OCI-LY3 (cell line): Measurements from ENCODE around the gene MS4A2.

Experiments used
- CTCF ChIP-seq: fragments of 200-600, 300-600 bp; sonication (generic); IDR thresholded peaks from 2 replicates; pipeline ENCODE4 v1.5.1; 2014; ENCODE audit warnings: antibody characterized with exemption, low read length, low read depth
- EZH2phosphoT487 ChIP-seq: fragments of 200-600 bp; shearing (Covaris generic); IDR thresholded peaks from 2 replicates; pipeline ENCODE4 v1.6.1; 2018; ENCODE audit warnings: antibody characterized with exemption, mixed run types, low read depth

- TF ChIP-seq CTCF: no peak
- no peak for TF ChIP-seq EZH2phosphoT487
These were observed 1.2 kb upstream of the MS4A2 start for GRCh38 chr11:60087239-60087638.
